Right ventricle myocardium superior (tissue), 1 donor: ENCODE measurements around the gene AHCYL2. TPM values are rescaled to one million over a fixed set of nuclear protein-coding genes. Genes with fewer than 3 reads are reported as not detected.
"Not testable (repeated sequence)": the region's sequence is repeated elsewhere in the genome, so short reads cannot be mapped to it uniquely, and the experiment has no call there.

Experiments
- ATAC-seq: fragments of 200-7000 bp; cut with Tn5 transposase; one replicate; pipeline ENCODE4 v1.9.1; 2020; ENCODE audit warnings: mild to moderate bottlenecking; ENCODE audit not compliant: poor library complexity
- DNase-seq: peaks from one replicate; pipeline ENCODE4 v3.0.0-alpha.2; 2020
- intact Hi-C: fragments of 100-400 bp; cut with DNase I; formaldehyde crosslinking; loops from one replicate; pipeline ENCODE4 v1.11.2; 2022
- total RNA-seq: library from RNA; stranded (reverse); fragmentation: NEBNext Ultra II Directional; extraction: Animal tissue kit (Norgen Biotek cat#: 25700); gene quantifications from one replicate; pipeline ENCODE4 v1.2.1, GENCODE V29; 2021
- donor health status: DM: no; HTN: yes; CAD: no; lungs with severe emphysema.

The AHCYL2 gene
- total RNA-seq, 1 donor from 2014 or later = 6.7 TPM

DNA sequence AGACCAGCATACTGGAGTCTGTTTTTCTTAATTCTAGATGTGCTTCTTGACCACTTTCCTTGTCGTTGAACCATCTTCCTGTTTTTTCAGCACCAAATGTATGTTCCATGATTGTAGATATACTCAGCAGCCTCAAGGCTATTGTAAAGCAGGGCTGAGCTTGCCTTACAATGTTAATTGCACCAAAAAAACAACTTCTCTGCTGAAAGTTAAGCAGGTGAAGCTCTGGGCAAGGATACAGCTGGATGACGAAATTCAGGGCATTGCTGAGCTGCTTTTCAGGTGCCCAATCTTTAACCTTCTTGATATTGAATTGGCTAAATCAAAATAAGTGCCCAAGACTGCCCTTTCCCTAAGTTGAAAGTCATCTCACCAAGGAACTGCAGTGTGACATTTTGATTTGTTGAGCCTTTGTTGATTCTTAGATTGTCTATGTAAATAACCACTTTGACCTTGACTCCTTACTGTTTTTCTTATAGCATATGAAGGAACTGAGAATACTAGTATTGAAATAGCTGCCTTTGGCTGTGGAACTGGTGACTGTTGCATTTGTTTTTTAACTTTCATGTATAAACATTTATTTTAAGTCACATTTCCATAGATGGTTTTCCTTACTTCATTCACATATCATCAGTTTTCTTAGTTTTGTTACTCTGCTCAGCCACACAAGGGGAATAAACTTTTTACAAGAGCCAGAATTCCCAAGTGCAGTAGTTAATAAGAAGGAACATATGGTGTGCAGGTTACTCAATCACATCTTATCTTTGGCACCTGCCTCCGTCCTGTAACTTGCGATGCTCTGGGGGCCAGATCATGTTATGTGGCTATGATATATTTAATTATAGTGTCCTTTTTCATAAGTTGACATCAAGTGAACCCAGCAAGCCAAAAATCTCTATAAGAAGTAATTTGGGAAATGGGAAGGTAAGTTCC, 3.1 kb downstream of the AHCYL2 start:
- ATAC-seq (no peak), DNase-seq (no peak)
- intact Hi-C loops = no loop called here

GRCh38 chr7:129228633-129229032, 3.8 kb downstream of the AHCYL2 start:
- ATAC-seq (no peak), DNase-seq (no peak)
- intact Hi-C loops = no loop called here

DNA sequence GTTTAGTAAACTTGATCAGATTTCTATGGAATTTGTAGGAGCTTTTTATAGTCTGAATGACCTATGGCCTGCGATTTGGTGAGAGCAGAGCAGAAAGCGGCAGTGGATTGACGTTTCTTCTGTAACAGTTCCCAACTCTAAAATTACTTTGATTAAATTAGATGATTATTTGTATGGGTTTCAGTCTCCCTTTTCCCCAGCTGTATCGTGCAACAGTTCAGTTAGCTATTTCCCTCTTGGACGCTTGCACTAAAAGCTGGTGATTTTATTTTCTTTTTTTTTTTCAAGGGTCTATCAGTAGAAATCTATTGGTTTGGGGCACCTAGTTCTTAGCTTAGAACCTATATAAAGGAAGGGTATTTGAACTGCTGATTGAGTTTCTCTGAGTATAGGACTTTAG, 6.8 kb downstream of the AHCYL2 start:
- no peak for ATAC-seq
- intact Hi-C loops = no loop called here
- DNase-seq = no peak

DNA sequence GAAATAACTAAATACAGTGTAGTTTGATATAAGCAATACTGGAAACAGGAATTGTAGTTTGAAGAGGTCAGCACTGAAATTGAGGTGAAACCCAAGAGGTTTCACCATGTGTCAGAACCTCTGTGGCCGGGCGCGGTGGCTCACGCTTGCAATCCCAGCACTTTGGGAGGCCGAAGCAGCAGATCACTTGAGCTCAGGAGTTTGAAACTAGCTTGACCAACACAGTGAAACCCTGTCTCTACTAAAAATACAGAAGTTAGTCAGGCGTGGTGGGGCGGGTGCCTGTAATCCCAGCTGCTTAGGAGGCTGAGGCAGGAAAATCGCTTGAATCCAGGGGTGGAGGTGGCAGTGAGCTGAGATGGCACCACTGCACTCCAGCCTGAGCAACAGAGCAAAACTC, 13.7 kb downstream of the AHCYL2 start:
- no peak for DNase-seq

GRCh38 chr7:129240119-129240820, 15.4 kb downstream of the AHCYL2 start:
- ATAC-seq (no peak), DNase-seq (no peak)

More for the DNA sequence above, 13.7 kb downstream of the AHCYL2 start:
- no peak for ATAC-seq
- intact Hi-C loops = no loop called here

DNA sequence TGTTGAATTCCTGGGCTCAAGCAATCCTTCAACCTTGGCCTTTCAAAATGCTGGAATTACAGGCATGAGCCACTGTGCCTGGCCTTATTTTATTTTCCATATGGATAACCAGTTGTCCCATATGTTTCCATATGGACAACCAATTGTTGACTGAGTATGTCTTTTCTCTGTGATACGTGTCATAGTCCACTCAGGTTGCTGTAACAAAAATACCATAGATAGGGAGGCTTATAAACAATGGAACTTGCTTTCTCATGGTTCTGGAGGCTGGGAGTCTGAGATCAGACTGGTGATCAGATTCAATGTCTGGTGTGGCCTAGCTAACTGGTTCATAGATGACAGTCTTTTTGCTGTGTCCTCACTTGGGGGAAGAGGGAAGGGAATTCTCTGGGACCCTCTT, 19.4 kb downstream of the AHCYL2 start:
- intact Hi-C loops = no loop called here
- no peak for DNase-seq
- ATAC-seq = no peak

More at GRCh38 chr7:129240119-129240820, 15.4 kb downstream of the AHCYL2 start:
- intact Hi-C loops = no loop called here

DNA sequence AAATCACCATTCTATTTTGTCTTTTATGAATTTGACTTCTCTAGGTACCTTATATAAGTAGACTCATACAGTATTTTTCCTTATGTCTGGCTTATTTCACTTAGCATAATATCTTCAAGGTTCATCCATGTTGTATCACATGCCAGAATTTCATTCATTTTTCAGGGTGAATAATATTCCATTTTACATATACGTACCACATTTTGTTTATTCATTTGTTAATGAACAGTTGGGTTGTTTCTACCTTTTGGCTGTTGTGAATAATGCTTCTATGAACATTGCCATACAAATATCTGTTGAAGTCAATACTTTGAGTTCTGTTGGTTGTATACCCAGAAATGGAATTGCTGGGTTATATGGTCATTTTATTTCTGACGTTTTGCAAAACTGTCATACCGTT, 20.7 kb downstream of the AHCYL2 start:
- ATAC-seq (no peak), DNase-seq (no peak)
- intact Hi-C loops = no loop called here

DNA sequence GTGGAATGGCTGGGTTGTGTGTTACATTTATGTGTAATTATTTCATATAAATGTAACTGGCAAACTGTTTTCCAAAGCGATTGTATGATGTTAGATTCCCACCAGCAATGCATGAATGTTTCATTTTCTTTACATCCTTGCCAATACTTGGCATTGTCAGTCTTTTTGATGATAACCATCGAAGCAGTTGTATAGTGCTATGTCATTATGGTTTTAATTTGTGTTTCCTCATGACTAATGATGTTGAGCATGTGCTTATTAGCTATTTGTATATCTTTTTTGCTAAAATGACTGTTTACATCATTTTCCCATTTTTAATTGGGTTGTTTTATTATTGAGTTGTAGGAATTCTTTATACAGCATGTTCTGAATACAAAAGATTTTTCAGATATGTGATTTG, 22.3 kb downstream of the AHCYL2 start:
- DNase-seq = no peak
- intact Hi-C loops = no loop called here
- no peak for ATAC-seq

GRCh38 chr7:129252128-129252527, 27.3 kb downstream of the AHCYL2 start:
- intact Hi-C loops = no loop called here
- no peak for ATAC-seq
- DNase-seq = no peak

GRCh38 chr7:129252603-129253002, 27.8 kb downstream of the AHCYL2 start:
- ATAC-seq, intact Hi-C loops, DNase-seq: not testable (repeated sequence)

DNA sequence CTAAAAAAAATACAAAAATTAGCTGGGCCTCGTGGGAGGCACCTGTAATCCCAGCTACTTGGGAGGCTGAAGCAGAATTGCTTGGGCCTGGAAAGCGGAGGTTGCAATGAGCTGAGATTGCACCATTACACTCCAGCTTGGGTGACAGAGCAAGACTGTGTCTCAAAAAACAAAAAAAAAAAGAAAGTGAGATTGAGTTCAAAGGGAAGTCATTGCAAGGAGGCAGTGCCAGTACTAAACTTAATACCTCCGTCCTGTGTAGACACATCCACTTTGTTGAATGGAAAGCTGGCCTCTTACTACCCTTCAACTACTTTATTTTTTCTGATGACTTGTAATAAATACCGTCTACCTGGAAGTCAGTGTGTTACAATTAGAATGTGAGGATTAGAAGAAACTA, 31.0 kb downstream of the AHCYL2 start:
- ATAC-seq (no peak), DNase-seq (no peak)
- intact Hi-C loops = no loop called here

GRCh38 chr7:129256221-129256620, 31.4 kb downstream of the AHCYL2 start:
- DNase-seq (no peak), ATAC-seq (no peak)
- intact Hi-C loops = no loop called here

DNA sequence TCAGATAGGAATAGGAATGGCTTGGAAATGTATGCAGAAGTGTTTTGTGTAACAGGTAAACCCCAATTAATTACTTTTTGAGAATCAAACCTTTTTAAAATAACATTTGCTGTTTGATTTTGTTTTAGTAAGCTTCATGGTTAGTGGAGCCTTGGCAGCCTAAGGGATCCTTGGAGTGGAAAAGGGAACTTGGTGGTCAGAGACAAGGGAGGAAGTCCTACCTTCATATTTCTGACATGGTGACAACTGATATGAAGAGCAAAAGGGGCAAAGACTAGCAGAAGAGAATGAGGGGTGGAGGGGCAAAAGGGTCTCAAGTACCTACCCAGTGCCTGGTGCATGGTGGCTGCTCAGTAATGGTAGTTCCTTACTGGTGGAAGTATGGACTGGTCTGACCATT, 32.3 kb downstream of the AHCYL2 start:
- DNase-seq = no peak
- ATAC-seq = no peak
- intact Hi-C loops = no loop called here

DNA sequence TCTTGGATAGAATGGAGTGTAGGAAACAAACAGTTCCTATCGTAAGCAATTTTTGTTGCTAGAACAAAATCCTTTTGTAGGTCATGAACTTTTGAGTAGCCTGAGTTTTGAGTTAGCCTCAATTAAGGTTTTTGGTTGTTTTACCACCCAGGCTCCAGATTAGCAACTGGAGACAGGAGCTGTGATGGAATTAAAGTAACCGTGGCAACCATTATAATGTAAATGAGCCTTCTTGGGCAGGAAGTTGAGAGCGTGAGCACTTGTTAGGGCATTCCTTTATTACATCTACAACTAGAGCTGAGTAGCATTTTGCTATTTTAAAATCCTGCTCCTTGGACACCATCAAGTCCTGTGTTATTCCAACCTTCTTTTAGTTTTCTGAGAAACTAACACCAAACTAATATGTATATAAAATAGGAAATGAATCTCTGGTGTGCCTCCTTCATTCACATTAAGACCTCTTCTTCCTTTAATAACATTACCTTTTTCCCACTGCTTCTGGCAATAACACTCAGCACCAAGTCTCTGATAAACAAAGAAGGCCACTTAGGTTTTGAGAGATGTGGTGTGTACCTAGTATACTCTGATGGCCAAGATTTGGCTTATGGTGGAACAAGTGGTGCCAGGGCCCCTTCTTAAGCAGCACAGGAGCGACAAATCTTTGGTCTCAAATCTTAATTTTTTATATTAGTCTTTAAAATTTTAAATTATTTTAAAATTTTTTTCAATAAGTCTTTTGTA, 34.0 kb downstream of the AHCYL2 start:
- ATAC-seq (no peak), DNase-seq (no peak)

GRCh38 chr7:129262324-129262723, 37.5 kb downstream of the AHCYL2 start:
- no peak for ATAC-seq
- intact Hi-C loops = no loop called here
- no peak for DNase-seq

More for the DNA sequence above, 34.0 kb downstream of the AHCYL2 start:
- intact Hi-C loops = no loop called here

DNA sequence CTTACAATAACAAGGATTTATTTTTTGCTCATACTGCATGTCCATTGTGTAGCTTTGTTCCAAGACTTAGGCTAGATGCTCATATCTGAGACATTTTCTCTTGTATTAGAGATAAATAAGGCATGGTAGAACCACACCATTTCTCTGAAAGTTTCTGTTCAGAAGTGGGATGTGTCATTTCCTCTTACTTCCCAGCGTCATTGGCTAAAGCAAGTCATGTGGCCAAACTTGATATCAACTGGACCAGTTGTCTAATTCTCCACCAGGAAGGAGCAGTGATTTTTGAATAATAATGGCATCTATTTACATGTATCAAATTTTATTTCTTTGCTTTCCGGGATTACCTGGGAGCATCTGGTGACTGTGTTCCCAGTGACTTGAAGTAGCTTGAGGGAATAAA, 38.3 kb downstream of the AHCYL2 start:
- intact Hi-C loops = no loop called here
- DNase-seq = no peak
- ATAC-seq = no peak

- no peak for ATAC-seq
- intact Hi-C loops = no loop called here
- no peak for DNase-seq
Observed at GRCh38 chr7:129264534-129264933, 39.7 kb downstream of the AHCYL2 start.

GRCh38 chr7:129265328-129265727, 40.5 kb downstream of the AHCYL2 start:
- intact Hi-C loops = no loop called here
- ATAC-seq = no peak
- DNase-seq = no peak

GRCh38 chr7:129266181-129266580, 41.4 kb downstream of the AHCYL2 start:
- intact Hi-C loops = no loop called here
- ATAC-seq (no peak), DNase-seq (no peak)
